ENCODE data around the gene MYBPC1.

The MYBPC1 gene

DNA sequence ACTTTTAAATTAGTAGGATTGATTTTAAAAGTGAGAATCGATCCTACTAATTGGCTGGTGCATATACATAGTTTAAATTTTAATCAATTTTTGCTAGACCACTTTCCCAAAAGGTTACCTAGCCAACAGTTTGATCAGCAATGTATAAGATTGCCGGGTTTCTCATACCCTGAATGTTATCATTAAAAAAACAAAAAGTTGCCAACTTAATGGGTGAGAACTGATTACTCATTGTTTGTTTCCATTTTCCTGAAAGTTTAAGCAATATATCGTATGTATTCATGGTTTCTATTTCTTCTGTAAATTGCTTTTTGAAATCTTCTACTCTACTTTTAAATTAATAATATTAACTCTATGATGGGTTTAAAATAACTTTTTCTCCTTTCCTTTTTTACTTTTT lies 4.4 kb upstream of the MYBPC1 start:
- TF ChIP-seq, protein P1, sequence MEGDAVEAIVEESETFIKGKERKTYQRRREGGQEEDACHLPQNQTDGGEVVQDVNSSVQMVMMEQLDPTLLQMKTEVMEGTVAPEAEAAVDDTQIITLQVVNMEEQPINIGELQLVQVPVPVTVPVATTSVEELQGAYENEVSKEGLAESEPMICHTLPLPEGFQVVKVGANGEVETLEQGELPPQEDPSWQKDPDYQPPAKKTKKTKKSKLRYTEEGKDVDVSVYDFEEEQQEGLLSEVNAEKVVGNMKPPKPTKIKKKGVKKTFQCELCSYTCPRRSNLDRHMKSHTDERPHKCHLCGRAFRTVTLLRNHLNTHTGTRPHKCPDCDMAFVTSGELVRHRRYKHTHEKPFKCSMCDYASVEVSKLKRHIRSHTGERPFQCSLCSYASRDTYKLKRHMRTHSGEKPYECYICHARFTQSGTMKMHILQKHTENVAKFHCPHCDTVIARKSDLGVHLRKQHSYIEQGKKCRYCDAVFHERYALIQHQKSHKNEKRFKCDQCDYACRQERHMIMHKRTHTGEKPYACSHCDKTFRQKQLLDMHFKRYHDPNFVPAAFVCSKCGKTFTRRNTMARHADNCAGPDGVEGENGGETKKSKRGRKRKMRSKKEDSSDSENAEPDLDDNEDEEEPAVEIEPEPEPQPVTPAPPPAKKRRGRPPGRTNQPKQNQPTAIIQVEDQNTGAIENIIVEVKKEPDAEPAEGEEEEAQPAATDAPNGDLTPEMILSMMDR (conservative IDR thresholded peaks at IDR 0.05): no peak
- H3K27ac ChIP-seq: no peak overlapping the region

DNA sequence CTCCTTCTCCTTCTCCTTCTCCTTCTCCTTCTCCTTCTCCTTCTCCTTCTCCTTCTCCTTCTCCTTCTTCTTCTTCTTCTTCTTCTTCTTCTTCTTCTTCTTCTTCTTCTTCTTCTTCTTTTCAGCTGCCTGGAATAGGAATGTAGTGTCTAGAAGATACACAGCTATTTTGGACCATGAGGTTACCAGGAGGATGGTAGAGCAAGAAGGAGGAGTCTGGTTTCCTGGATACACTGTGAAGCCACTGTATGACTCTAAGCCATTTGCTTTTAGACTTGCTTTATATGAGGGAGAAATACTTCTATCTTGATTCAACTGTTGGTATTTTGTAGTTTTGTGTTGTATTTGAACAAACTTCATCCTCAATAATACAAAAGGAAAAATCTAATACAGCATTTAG lies 3.0 kb upstream of the MYBPC1 start:
- TF ChIP-seq, protein P1 (conservative IDR thresholded peaks at IDR 0.05): no peak
- H3K27ac ChIP-seq: no peak overlapping the region

DNA sequence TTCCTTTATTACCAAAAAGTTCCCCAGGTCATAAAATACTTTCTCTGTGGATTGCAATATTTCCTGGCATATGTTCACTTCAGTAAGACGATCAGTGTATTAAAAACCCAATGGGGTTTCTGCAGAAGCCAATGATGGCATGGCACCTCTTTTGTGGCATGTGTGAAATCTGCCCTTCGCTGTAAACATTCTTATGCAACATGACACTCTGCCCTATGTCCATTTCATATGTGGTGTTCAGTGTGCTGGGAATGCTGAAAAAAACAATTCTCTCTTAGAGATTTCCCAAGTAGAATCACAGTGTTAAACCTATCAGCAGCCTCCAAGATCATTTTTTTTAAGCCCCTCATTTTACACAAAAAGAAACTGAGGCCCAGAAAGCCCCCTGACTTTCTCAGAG lies 2.3 kb upstream of the MYBPC1 start:
- TF ChIP-seq, protein P1 (conservative IDR thresholded peaks at IDR 0.05): no peak
- no peak overlapping the region for H3K27ac ChIP-seq

DNA sequence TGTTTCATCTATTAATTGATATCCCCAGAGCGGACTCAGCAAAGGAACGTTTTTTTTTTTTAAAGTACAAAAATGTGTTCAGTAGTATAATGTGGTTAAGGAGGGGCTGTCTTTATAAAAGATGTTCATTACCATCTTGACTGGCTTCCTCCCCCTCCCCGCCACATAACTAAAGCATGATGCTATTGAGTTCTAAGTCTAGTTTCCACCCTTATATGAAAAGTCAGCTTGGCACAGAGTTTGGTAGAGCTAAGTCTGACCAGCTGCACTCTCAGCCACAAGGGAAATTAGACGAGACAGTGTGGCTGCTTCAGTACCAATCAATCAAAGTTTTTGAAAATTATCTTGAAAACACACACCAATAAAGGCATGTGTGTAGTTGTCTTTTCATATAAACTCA lies 1.9 kb upstream of the MYBPC1 start:
- no peak overlapping the region for H3K27ac ChIP-seq
- TF ChIP-seq, protein P1 (conservative IDR thresholded peaks at IDR 0.05): no peak

DNA sequence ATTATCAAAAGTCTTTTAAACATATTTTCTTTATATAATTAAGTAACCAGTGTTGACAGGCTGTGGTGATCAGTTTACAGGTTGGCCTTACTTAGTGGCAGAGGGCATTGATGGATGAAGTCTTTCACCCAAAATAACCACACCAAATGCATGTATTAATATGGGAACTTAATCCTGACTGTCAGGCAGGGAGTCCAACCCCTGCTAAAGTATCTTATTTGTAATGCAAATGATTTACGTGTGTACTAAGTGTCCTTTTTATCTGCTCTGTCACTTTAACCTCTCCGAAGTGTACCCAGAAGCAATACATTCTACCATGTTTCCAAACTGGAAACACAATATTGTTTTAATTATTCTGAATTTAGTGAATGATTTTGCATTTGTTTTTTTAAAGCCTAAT lies 1.4 kb downstream of the MYBPC1 start:
- H3K27ac ChIP-seq: no peak overlapping the region
- TF ChIP-seq, protein P1 (conservative IDR thresholded peaks at IDR 0.05): no peak

DNA sequence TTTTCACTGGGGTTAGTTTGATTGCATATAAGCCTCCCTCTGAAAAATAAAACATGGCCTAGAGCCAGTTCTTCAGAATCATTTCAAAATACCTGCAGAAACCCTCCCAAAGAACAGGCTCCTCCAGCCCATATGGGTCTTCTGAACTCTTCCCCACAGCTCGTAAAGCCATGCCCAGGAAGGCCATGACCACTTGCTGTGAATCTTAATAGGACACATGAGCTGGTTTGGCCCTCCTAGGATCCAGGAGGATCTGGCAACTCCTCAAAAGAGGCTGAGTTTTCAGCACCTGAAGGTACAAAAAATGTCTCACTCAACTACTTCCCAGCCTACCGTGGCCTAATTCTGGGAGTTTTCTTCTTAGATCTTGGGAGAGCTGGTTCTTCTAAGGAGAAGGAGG lies 2.4 kb downstream of the MYBPC1 start:
- TF ChIP-seq, protein P1 (conservative IDR thresholded peaks at IDR 0.05): no peak
- H3K27ac ChIP-seq: no peak overlapping the region

DNA sequence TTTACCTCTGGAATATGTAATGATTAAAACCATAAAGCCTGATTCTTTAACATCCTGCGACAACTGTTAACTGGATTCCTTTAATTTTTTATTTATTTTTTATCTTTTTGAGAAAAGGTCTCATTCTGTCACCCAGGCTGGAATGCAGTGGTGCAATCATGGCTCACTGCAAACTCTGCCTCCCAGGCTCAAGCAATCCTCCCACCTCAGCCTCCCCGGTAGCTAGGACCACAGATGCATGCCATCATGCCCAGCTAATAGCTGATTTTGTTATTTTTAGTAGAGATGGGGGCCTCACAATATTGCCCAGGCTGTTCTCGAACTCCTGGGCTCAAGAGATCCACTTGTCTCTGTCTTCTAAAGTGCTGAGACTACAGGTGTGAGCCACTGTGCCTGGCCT lies 3.7 kb downstream of the MYBPC1 start:
- TF ChIP-seq, protein P1 (conservative IDR thresholded peaks at IDR 0.05): no peak

DNA sequence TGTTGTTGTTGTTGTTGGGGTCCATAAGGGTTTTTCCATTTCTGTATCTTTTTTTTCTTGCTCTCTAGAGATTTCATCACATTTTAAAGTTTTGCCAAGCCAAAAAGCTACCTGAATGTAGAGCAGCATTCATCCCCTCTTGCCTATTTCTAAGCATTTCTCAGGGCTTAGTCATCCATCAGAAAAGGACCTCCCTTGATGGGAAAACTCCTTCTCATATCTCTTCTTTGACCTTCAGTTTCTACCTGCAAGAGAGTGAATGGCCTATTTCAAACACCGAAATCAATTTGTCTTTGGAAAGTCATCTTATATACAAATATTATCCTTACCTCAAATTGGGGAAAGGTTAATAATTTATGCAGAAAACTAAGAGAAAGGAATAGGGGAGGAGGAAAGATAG lies 4.5 kb downstream of the MYBPC1 start:
- no peak overlapping the region for H3K27ac ChIP-seq
- TF ChIP-seq, protein P1 (conservative IDR thresholded peaks at IDR 0.05): no peak

More for the DNA sequence above, 3.7 kb downstream of the MYBPC1 start:
- no peak overlapping the region for H3K27ac ChIP-seq
